GM10847 (cell line): ENCODE measurements around the gene ATP4A.

Source experiments
- POLR2A ChIP-seq: IDR thresholded peaks from 2 replicates; pipeline ENCODE4 v1.6.1; 2011; ENCODE audit not compliant: insufficient read length; ENCODE audit errors: extremely low read depth

The ATP4A gene

DNA sequence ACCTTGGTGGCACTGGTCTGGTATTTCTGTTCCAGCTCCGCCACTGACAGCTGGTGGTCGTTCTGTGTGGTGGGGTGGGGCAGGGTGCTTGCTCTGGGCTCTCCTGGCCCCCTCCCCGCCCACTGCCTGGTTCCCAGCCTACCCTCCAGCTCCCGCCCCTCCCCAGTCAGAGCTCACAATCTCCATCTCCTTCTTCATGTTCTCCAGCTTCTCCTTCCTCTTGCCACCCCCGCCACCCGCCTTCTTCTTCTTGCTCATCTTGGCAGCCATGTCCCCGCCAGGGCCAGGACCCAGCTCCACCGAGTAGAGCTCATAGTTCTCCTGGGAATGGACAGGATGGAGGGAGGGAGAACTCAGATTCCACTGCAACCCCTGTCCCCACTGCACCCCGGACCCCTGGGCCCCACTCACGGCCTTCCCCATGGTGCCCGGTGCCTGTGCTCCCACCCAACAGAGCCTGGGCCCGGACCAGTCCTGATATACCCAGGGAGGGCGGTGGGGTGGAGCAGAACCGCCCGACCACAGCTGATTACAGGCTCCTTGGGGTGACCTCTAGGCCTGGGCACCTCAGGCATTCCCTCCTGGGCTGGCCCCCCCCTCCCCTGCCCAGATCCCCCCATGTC, at the start of gene ATP4A:
TSS of gene ATP4A (minus strand) at position 452 of the 623 bp plus-strand sequence. CDS start at position 423, 29 bp downstream.
- no peak for TF ChIP-seq POLR2A

DNA sequence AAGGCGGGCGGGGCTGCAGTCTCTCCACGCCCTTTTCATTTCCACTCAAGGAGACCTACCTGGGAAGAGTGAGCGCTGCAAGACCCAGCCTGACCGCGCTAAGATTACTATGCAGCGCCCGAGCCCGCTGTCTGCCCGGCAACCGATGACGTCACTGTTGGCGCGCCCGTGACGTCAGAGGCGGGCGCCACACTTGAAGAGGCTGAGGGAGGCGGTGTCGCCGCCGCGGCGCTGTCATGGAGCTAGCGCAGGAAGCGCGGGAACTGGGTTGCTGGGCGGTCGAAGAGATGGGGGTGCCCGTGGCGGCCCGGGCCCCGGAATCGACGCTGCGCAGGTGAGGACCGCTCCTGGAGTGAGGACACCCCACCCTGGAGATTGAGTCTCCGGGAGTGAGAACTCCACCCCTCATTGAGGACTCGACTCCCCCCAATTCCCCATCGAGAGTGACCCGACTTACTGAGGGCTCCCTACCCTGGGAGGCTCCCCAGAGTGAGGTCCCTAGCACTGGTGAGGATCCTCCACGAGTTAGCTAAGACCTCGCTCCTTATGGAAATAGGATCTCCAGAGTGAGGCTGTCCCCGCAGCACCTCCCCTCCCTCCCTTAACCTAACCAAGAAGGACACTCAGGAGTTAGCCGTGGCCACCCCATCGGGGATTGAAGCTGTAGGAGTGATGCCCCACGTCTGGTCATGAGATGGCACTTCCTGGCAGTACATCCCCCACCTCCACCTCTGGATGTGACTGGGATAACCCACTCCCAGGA, 49.3 kb upstream of the ATP4A start, which contains the start of gene HAUS5:
TSS of gene HAUS5 (plus strand) at position 177 of the 763 bp plus-strand sequence. CDS start at position 237, 60 bp downstream.
- TF ChIP-seq POLR2A, result peak; percentile 74

DNA sequence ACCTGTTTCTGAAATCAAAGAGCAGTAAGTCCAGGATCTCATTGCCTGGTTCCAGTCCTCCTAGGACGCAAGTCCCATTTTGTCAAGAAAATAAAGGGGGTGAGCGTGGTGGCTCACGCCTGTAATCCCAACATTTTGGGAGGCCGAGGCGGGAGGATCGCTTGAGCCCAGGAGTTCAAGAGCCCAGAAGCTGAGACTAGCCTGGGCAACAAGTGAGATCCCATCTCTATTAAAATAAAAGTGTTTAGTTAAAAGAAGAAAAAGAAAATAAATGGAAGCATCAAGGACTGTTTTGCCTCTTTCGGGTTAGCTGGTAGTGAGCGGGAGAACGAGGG, 48.7 kb upstream of the ATP4A start:
- TF ChIP-seq POLR2A, result no peak

DNA sequence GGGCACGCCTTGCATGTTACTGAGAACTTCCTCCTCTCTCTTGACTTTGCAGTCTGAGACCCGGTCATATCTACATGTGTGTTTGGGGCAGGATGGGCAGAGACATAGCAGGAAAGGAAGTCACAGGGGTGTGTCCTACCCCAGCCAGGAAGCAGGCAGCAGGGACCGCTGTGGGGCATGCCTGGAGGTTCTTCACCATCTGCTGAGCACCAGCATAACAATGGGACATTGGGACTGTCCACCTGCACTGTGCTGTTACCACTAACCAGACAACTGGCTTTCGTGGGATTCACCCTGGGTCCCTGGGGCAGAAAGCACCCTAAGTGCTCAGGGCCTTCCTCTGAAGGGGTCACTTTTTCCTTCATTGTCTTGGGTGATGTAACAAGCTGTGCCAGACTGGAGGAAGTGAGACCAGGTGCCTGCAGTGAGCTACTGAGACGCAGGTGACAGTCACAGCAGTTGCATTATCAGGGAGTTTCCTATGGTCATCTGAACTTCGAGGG, 46.4 kb upstream of the ATP4A start:
- TF ChIP-seq POLR2A, result no peak

DNA sequence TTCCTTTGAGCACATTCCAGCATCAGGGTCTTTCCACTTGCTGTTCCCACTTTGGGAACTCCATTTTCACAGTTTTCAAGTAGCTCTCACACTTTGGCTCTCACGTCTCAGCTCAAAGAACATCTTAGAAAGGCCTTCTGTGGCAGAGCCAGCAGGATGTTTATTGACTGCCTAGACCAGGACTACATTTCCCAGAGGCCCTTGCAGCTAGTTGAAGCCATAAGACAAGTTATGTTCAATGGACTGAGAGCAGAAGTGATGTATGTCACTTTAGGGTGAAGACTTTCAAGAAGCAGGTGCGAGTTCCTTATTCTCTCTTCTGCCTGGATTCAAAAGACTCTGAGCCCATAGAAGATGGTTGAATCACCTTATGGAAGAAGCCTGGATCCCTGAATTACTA, 44.8 kb upstream of the ATP4A start:
- TF ChIP-seq POLR2A, result no peak

DNA sequence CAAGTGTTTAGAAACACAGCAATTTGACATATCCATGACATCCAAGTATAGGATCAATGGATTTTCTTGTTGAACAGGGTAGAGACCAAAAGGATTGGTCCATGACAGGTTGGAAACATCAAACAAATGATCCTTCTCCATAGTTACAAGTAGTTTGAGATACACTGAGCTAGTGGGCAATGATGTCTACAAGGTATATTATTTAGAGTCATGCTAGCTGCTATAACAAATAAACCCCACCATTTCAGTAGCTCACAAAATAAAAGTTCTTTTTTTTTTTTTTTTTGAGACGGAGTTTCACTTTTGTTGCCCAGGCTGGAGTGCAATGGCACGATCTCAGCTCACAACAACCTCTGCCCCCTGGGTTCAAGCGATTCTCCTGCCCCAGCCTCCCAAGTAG, 44.2 kb upstream of the ATP4A start:
- no peak for TF ChIP-seq POLR2A

DNA sequence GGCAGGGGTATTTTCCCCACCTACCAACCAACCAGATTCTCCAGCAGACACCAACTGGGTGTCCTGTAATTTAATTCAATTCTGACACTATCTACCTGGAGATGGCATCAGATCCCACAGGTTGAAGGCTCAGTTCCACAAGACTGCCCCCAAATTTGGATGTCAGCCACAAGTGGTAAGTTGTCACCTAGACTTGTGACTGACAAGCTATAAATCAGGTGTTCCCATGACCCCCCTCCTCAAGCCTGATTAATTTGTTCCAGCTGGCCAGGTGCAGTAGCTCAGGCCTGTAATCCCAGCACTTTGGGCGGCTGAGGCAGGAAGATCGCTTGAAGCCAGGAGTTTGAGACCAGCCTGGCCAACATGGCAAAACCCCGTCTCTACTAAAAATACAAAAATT, 38.5 kb upstream of the ATP4A start:
- no peak for TF ChIP-seq POLR2A

DNA sequence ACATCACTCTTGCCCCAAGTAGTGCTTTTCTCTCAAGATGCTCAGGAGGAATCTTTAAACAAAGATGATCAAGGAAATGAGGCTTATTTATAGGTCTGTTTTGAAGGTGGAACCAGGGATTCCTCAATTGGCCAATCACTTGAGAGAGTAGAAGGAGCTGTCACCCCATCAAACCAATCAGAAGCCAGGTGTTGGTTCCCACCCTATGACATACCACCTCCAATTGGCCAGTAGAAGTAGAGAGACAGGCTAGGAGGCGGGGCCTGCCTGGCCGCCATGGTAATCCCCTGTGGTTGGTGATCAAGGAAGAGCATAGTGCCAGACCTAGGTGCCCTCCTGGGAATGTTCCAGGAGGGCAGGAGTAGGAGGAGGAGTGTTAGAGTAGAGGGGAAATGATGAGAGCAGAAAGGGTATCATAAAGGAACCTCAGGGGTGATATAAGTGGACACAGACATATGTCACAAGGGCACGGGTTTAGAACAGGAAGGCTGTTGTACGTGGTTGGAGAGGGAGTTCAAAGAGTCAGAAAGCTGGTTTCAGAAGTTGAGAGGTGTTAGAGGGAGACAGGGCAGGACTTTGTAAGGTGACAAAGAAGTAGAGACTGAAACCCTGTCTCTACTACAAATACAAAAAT, 33.0 kb upstream of the ATP4A start:
- no peak for TF ChIP-seq POLR2A

DNA sequence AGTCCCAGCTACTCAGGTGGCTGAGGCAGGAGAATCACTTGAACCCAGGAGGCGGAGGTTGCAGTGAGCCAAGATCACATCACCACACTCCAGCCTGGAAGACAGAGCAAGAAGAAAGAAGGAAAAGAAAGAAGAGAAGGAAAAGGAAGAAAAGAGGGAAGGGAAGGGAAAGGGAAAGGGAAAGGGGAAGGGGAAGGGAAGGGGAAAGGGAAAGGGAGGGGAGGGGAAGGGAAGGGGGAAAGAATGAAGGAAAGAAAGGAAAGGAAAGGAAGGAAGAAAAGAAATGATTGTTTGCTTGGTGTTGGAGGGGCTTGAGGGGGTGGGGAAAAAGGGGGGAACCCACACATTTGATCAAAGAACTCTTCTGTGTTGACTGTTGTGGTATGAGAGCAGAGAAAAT, 32.5 kb upstream of the ATP4A start:
- no peak for TF ChIP-seq POLR2A

DNA sequence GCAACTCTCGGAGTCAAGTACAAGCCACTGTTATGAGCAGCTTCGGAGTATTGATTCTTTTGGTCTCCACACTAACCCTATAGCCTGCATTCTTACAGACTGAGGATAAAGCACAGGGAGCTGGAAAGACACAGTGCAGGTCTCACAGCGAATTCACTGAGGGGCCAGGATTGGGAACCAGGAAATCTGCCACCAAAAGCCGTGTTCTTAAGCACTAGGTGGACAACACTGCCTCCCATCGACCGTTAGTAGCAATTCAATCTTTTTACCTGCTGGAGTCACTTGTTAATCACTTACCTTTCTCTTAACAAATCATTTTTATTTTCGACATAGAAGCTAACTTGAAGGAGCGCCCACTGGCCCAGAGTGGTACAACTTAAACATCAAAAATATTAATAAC, 28.8 kb upstream of the ATP4A start:
- no peak for TF ChIP-seq POLR2A

DNA sequence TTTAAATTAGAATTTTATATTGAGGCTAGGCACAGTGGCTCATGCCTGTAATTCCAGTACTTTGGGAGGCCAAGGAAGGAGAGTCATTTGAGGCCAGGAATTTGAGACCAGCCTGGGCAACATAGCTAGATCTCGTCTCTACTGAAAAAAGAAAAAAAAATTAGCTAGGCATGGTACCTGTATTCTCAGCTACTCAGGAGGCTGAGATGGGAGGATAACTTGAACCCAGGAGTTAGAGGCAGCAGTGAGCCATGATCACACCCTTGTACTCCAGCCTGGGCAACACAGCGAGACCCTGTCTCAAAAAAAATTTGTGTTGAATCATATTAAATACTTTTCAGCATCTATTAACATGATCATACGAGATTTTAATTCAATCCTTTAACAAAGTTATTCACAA, 27.4 kb upstream of the ATP4A start:
- no peak for TF ChIP-seq POLR2A

DNA sequence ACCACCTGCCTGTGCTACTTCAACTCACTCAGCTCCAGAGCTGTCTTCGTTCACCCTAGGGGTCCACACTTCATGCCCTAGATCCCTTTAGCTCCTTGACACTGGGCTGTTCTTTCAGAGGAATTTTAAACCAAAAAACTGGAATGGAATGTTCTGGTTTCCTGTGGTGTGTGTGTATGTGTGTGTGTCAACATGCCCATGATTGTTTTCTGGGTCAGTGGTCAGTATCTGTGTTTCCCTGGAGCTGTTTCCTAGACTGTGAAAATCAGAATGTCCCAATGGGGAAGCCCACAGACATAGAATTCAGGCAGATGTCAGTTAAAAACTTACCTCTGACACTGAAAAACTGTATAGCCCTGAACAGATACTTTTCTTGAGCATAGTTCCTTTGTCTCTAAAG, 23.9 kb upstream of the ATP4A start:
- TF ChIP-seq POLR2A, result no peak

DNA sequence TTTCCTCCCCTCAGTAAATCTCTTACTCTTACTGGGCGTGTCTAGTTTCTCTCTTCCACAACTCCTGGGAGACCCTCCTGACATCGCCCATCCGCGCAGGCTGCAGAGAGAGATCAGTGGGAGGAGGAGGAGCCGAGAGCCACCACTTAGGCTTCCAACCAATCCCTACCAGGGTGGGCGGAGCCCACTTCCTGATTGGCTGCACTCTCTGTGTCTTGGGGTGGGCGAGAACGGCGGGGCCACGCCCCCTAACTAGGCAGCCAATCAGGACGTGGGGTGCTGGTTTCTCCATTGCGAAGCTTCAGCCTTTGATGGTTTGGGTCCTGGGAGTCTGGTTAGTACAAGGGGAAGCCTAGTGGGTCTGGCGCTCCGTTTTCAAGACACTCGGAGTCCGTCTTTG, 22.4 kb upstream of the ATP4A start, which contains the start of gene PMIS2:
TSS of gene PMIS2 (plus strand) at position 326 of the 400 bp plus-strand sequence. CDS start 87 bp downstream, outside the sequence.
- TF ChIP-seq POLR2A, result no peak

DNA sequence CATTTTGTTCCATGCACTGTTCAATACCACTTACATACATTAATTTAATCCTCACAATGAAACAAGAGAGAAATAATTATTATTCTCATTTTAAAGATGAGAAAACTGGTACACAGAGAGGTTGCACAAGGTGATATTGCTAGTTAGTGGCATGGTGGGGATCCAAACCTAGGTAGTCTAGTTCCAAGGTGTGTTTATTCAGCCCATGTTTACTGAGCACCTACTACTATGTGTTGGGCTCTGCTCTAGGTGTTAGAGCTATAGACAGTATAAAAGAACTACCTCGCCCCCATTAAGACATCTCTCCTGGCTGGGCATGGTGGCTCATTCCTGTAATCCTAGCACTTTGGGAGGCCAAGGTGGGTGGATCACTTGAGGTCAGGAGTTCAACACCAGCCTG, 19.3 kb upstream of the ATP4A start:
- no peak for TF ChIP-seq POLR2A

DNA sequence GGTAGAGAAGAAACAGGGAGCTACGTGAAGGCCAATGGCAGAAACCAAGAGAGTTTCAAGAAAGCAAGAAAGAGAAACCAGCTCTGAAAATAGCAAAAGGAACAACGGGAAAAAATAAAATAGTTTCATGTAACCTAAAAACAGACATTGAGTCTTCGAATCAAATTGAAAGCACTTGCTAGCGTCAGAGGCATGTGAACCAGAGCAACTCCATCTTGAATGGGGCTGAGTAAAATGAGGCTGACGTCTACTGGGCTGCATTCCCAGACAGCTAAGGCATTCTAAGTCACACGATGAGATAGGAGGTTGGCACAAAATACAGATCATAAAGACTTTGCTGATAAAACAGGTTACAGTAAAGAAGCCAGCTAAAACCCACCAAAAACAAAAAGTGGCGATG, 15.2 kb upstream of the ATP4A start:
- no peak for TF ChIP-seq POLR2A

DNA sequence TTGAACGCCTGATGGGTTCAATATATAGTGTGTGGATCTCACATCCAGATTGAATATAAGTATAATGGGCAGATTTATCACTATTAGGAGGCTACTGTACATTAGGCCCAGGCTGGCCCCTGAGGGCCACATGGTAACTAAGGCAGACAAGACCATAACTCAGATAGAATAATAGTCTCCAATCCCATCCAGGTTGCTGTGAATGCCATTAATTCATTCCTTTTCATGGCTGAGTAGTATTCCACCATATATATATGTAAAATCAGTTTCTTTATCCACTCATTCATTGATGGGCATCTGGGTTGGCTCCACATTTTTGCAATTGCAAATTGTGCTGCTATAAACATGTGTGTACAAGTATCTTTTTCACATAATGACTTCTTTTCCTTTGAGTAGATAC, 14.5 kb upstream of the ATP4A start:
- TF ChIP-seq POLR2A, result no peak
